ENCODE measurements around the gene SRGAP1. TPM values are rescaled to one million over a fixed set of nuclear protein-coding genes. Genes with fewer than 3 reads are reported as not detected.
"Not testable (repeated sequence)": the region's sequence is repeated elsewhere in the genome, so short reads cannot be mapped to it uniquely, and the experiment has no call there.

Gene SRGAP1
- total RNA-seq, 2 donors from 2014 or later: 0.19 to 1.0 TPM

DNA sequence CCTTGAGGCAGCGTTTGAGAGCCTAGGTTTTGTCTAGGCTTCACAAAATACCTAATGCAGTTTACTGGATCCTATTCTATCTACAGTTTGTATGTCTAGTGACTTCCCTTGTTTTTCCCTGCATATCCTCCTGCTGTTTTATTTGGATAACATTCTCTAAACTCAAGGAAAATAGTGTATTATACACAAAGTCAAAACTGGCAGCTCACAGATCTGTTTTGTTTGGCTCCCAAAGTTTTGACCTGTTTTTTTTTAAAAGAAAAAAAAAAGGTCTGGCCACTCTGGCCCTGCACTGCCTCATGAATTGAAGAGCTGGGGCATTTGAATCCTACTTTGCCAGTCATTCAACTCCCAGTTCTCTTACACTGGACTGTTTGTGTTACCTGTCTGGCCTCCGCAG is 222.3 kb downstream of the SRGAP1 start:
- Mint-ChIP-seq H3K27me3 (peaks cover 5% of the 10 kb centered on the region in 2 donors), H3K4me3 (no peak overlapping the region), H3K9me3 (peaks cover 3% of the 10 kb centered on the region), H3K4me1 (ENCODE audit: low read depth in 2 of 2) (no peaks in the 10 kb centered on the region), H3K27ac (no peak overlapping the region), H3K36me3 (no peaks in the 10 kb centered on the region)
- DNase-seq (ENCODE audit: low spot score) (no peak), ATAC-seq (no peak)

DNA sequence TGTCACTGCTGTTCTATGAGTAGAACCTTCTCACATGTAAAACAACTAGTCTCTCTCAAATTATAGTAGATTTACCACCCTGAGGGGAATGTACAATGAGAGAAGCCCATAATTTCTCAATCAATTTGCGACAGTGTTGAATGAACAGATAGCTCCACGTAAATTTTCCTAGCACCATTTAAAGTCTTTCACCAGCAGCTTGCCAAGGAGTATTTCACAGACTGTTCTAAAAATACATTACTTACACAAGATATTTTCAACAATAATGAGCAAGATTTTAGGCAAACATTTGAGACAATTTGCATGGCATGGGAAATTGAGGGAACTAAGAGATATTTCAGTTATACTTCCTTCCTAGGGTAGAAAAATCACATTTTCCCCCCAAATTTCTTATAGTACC is 226.0 kb downstream of the SRGAP1 start:
- no peaks in the 10 kb centered on the region for H3K4me1 Mint-ChIP-seq (ENCODE audit: low read depth in 2 of 2)
- no peak for DNase-seq (ENCODE audit: low spot score)
- H3K36me3 Mint-ChIP-seq: no peaks in the 10 kb centered on the region
- peaks cover 0 to 3% of the 10 kb centered on the region in 2 donors for H3K27me3 Mint-ChIP-seq
- no peak for ATAC-seq
- H3K9me3 Mint-ChIP-seq: no peaks in the 10 kb centered on the region
- no peak overlapping the region for H3K4me3 Mint-ChIP-seq
- no peak overlapping the region for H3K27ac Mint-ChIP-seq

DNA sequence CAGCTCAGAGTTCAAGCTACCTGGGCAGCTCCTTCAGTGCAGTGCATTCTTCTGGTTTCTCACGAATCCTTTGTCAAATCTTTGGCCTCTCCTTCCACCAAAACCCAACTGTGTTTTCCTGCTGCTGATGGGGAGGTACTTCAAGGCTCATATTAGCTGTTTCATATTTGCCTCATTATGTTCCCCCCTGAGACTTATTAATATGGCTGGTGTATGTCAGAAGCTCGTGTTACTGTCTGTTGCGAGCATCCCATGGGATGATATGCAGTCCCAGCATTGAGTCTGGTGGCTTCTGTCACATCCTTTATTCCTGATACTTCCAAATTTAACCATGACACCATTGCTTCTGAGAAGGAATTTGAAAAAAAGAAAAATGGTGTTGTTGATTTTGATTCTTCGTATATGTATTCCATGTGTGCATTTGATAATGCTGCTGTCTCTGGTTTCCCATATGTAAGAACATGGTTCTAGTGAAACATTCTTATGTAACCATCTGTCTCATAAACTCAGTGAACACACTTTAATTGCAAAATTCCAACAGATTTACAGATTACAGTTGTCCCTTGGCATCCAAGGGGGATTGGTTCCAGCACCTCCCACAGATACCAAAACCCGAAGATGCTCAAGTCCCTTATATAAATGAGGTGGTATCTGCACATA is 228.5 kb downstream of the SRGAP1 start:
- H3K36me3 Mint-ChIP-seq: no peaks in the 10 kb centered on the region
- H3K27me3 Mint-ChIP-seq: peaks cover 0 to 6% of the 10 kb centered on the region in 2 donors
- DNase-seq (ENCODE audit: low spot score) (no peak), ATAC-seq (no peak)
- peaks cover 5% of the 10 kb centered on the region for H3K9me3 Mint-ChIP-seq
- no peak overlapping the region for H3K27ac Mint-ChIP-seq
- H3K4me1 Mint-ChIP-seq (ENCODE audit: low read depth in 2 of 2): no peaks in the 10 kb centered on the region
- no peak overlapping the region for H3K4me3 Mint-ChIP-seq

DNA sequence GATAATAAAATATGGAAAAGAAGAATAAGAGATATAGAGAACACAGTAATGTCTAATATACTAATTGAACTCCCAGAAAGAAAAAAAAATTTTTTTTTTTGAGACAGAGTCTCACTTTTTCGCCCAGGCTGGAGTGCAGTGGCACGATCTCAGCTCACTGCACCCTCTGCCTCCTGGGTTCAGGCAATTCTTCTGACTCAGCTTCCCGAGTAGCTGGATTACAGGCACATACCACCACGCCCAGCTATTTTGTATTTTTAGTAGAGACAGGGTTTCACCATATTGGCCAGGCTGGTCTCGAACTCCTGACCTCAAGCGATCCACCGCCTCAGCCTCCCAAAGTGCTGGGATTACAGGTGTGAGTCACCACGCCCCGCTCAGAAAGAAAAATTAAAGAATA is 232.1 kb downstream of the SRGAP1 start:
- H3K27ac Mint-ChIP-seq; H3K27me3 Mint-ChIP-seq; ATAC-seq; DNase-seq (ENCODE audit: low spot score); H3K36me3 Mint-ChIP-seq; H3K4me3 Mint-ChIP-seq; H3K4me1 Mint-ChIP-seq (ENCODE audit: low read depth in 2 of 2); H3K9me3 Mint-ChIP-seq: not testable (repeated sequence)

DNA sequence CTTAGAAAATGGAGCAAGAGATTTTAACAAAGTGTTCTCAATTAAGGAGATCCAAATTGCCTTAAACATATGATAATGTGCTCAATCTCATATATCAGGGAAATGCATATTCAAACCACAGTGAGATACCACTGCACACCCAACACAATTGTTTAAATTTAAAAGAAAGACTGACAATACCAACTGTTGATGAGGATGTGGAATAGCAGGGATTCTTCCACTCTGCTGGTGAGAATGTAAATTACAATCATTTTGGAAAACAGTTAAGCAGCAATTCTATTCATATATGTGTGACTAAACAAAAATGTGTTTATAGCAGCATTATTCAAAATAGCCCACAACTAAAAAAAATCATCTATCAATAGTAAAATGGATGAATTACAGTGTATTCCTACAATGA is 233.4 kb downstream of the SRGAP1 start:
- no peaks in the 10 kb centered on the region for H3K36me3 Mint-ChIP-seq
- no peak overlapping the region for H3K4me3 Mint-ChIP-seq
- ATAC-seq (no peak), DNase-seq (ENCODE audit: low spot score) (no peak)
- no peak overlapping the region for H3K27ac Mint-ChIP-seq
- no peaks in the 10 kb centered on the region for H3K4me1 Mint-ChIP-seq (ENCODE audit: low read depth in 2 of 2)
- peaks cover 5% of the 10 kb centered on the region for H3K9me3 Mint-ChIP-seq
- peaks cover 0 to 6% of the 10 kb centered on the region in 2 donors for H3K27me3 Mint-ChIP-seq

DNA sequence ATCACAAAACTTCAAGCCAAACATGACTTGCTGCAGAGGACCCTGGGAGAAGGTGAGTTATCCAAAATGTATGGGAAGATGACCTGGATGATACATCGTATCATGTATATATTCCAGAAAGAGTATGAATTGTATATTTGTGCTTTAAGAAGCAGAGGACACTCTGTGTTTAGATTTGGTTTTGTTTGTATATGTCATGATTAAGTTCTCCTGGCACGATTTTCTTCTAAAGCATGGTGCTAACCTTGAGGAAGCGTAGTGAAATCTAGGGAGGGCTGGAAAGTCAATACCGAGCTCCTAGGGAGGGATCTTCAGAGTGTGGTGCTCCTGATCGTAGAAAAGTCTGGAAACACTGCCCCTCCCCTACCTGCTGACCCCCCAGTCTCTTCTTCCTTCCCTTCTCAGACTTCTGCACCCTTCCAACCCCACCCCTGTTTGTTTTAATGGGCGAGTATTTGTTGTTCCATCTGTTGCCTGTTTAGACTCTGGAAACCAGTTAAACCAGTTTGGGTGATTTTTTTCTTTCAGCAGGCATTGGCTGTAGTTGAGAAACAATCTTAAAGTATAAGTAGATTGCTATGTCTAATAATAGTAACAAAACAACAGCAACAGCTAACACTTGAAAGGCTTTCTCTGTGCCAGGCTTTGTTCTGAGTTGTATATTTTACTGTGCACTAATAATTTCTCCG is 236.0 kb downstream of the SRGAP1 start:
- DNase-seq (ENCODE audit: low spot score) (no peak), ATAC-seq (no peak)
- Mint-ChIP-seq H3K27ac (no peak overlapping the region), H3K27me3 (peaks cover 0 to 6% of the 10 kb centered on the region in 2 donors), H3K36me3 (no peaks in the 10 kb centered on the region), H3K9me3 (peaks cover 5% of the 10 kb centered on the region), H3K4me3 (no peak overlapping the region), H3K4me1 (ENCODE audit: low read depth in 2 of 2) (no peaks in the 10 kb centered on the region)

DNA sequence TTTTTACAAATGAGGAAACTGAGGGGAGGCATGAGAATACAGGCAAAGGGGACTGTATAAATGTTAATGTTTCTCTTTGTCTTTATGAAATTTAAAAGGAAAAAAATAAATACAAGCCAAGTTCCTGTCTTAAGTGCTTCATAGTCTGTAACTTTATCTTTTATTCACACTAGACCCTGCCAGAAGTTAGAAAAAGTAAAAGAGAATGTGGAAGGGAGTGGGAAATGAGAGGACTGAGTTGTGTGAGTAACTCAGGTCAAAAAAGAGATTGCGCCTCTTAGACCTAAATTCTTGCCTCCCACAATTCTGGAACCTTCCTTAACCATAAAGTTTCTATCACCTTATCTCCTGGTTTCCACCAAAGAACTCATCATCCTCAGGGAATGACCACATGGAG is 236.5 kb downstream of the SRGAP1 start:
- Mint-ChIP-seq H3K4me3 (no peak overlapping the region), H3K9me3 (peaks cover 4% of the 10 kb centered on the region), H3K4me1 (ENCODE audit: low read depth in 2 of 2) (no peaks in the 10 kb centered on the region), H3K27ac (no peak overlapping the region), H3K27me3 (peaks cover 0 to 5% of the 10 kb centered on the region in 2 donors), H3K36me3 (no peaks in the 10 kb centered on the region)
- no peak for ATAC-seq
- no peak for DNase-seq (ENCODE audit: low spot score)

DNA sequence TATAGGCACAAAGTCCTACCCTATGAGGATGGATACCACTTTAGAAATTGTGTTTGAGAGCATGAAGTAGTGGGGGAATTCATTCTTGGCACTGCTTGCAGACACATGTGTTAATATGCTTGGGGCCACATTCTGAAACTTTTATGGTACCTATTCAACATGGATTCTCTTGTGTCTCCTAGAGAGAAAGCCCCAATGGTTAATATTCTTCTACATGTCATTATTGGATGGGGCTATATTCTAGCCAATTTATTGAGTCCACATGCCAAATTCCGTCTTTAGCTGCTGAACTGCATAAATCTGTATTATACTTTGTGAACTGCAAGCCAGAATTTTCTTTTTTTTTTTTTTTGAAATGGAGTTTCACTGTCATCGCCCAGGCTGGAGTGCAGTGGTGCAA is 237.6 kb downstream of the SRGAP1 start:
- ATAC-seq (no peak), DNase-seq (ENCODE audit: low spot score) (no peak)
- no peaks in the 10 kb centered on the region for H3K27me3 Mint-ChIP-seq
- H3K4me1 Mint-ChIP-seq (ENCODE audit: low read depth in 2 of 2): no peaks in the 10 kb centered on the region
- H3K27ac Mint-ChIP-seq: no peak overlapping the region
- no peaks in the 10 kb centered on the region for H3K9me3 Mint-ChIP-seq
- H3K36me3 Mint-ChIP-seq: no peaks in the 10 kb centered on the region
- no peak overlapping the region for H3K4me3 Mint-ChIP-seq

DNA sequence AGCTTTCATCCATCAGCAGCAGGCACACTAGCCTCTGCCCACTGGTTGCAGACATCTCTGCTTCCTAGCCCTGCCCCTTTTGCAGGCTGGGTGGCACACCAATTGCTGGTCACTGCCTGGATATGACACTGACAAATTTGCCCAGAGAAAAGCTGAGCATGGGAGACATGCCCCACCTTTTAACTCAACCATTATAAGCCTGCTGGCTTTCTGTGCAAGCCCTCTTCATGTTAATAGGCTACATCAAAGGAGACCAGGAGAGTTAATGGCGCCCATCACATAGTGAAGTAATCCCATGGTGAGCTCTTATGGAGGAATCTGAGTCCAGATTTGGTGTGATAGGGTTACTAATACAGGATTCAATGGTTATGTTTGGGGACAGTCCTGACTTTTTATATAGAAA is 238.4 kb downstream of the SRGAP1 start:
- Mint-ChIP-seq H3K4me1 (ENCODE audit: low read depth in 2 of 2) (no peaks in the 10 kb centered on the region), H3K4me3 (no peak overlapping the region)
- peak in 1 of 2 donors; percentile 28 for ATAC-seq

DNA sequence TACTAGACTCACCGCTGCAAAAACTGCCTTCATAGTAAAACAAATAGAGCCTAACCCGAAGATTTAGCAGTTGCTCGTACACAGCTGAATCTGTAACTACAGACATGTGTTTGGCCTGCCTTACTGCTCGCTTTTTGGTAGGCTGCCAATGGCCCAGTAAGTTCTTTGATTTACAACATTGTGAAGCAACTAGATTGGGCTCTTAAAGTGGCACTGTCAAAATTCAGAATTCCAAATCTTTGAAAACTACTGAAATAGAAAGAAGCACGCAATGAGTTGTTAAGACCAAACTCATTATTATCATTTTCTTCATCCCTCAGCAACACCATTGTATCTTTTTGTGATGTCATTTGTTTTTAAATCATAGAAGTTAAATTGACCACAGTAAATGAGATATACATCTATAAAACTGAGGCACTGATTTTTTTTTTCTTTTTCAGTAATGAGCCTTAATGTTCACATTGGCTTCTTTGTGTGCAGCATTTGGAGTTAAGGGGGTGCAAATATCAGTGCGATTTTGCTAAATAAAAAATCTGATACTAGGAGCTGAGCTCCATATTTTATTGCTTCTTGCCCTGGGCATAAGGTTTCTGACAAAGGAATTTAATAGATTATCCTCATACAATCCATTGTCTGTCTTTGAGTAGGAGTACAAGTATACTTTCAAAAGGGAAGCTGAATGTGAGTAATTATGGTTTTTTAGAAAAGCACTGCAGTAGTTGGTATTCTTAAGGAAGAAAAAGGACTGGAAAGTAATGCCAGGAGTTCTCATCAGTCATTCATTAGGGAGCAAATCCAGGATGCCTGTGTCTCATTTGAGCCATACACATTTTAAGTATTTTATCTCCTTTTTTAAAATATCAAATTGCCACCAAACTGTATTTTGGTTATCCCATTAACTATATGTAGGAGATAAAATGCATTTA is 239.0 kb downstream of the SRGAP1 start:
- no peak for DNase-seq (ENCODE audit: low spot score)
- Mint-ChIP-seq H3K27me3 (no peaks in the 10 kb centered on the region), H3K4me1 (ENCODE audit: low read depth in 2 of 2) (no peaks in the 10 kb centered on the region), H3K4me3 (no peak overlapping the region), H3K36me3 (no peaks in the 10 kb centered on the region), H3K9me3 (no peaks in the 10 kb centered on the region), H3K27ac (no peak overlapping the region)
- ATAC-seq: no peak

More for the DNA sequence above, 238.4 kb downstream of the SRGAP1 start:
- Mint-ChIP-seq H3K27ac (no peak overlapping the region), H3K36me3 (no peaks in the 10 kb centered on the region), H3K27me3 (no peaks in the 10 kb centered on the region), H3K9me3 (no peaks in the 10 kb centered on the region)
- DNase-seq (ENCODE audit: low spot score): no peak

DNA sequence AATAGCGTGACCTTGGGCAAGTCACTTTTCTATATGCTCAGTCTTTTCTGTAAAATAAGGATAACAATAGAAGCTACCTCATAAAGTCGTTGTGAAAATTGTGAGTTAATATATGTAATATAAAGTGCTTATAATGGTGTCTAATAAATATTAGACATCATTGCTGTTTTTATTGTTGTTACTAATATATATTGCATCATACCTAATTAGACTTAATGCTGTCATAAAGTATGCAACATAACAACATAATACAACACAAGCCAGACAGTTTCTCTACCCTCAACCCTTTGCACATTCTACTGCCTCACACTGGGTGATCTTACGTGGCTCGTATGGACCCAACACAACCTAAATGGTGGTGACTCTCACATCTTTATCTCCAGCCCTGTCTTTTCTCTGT is 240.7 kb downstream of the SRGAP1 start:
- no peaks in the 10 kb centered on the region for H3K9me3 Mint-ChIP-seq
- H3K27me3 Mint-ChIP-seq: peaks cover 0 to 10% of the 10 kb centered on the region in 2 donors
- H3K36me3 Mint-ChIP-seq: no peaks in the 10 kb centered on the region
- no peak overlapping the region for H3K4me3 Mint-ChIP-seq
- DNase-seq (ENCODE audit: low spot score) (no peak), ATAC-seq (no peak)
- no peak overlapping the region for H3K27ac Mint-ChIP-seq
- H3K4me1 Mint-ChIP-seq (ENCODE audit: low read depth in 2 of 2): no peaks in the 10 kb centered on the region

DNA sequence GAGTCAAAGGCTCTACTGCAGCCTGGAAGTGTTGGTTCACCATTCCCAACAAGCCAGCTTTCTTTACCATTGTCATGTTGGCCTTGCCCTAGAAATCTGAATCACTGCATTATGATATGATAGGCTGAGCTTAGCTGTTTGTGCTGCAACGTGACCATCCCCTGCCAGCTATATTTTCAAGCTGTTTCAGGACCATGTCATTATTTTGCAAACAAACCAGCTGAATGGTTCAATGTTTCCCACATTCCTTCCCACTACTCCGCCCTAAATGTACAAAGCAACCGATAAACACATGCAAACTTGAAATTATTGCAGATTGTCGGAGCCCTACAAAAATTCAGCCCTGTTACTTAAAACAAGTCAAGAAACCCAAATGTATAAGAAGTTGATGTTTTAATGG is 241.5 kb downstream of the SRGAP1 start:
- Mint-ChIP-seq H3K4me1 (ENCODE audit: low read depth in 2 of 2) (no peaks in the 10 kb centered on the region), H3K9me3 (no peaks in the 10 kb centered on the region), H3K4me3 (no peak overlapping the region), H3K27me3 (peaks cover 0 to 11% of the 10 kb centered on the region in 2 donors), H3K36me3 (no peaks in the 10 kb centered on the region), H3K27ac (no peak overlapping the region)
- DNase-seq (ENCODE audit: low spot score): no peak
- no peak for ATAC-seq

DNA sequence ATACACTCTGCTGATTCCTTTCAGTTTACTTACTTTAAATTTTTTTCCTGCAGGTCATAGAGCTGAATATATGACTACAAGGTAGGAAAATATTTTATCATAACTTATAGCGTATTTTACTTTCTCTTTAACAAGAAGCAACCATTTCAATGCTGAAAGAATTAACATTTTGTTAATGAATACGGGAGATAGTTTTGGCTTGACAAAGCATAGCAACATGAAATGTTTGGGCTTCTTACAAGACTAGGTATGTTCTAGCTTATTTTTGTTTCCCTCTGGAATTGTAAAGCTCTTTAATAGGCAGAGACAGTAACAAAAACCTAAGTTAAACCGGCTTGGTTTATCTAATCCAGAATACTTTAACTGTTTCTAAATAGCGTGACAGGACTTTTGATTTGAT is 242.4 kb downstream of the SRGAP1 start:
- Mint-ChIP-seq H3K27me3 (peaks cover 0 to 11% of the 10 kb centered on the region in 2 donors), H3K9me3 (no peaks in the 10 kb centered on the region), H3K36me3 (no peaks in the 10 kb centered on the region), H3K4me1 (ENCODE audit: low read depth in 2 of 2) (no peaks in the 10 kb centered on the region), H3K27ac (no peak overlapping the region), H3K4me3 (no peak overlapping the region)
- no peak for DNase-seq (ENCODE audit: low spot score)
- ATAC-seq: no peak

DNA sequence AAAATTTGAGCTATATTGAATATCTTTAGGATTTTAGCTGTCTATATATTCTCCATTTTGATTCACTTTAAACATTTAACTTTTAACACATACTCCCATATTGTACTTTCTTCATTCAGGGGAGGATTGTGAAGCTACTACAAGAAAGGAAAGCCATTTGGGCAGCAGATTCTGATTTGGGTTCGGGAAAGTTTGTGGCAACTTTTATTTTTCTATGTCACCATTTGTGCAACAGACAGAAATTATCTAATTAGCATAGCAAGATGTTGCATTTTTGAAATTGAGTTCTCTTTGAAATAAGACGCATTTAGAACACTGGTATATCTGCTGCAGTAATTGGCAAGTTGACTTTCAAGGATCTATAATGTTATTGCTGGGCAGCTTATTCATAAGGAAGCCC is 243.3 kb downstream of the SRGAP1 start:
- H3K36me3 Mint-ChIP-seq: no peaks in the 10 kb centered on the region
- ATAC-seq: no peak
- no peak for DNase-seq (ENCODE audit: low spot score)
- no peaks in the 10 kb centered on the region for H3K9me3 Mint-ChIP-seq
- H3K4me1 Mint-ChIP-seq (ENCODE audit: low read depth in 2 of 2): no peaks in the 10 kb centered on the region
- H3K4me3 Mint-ChIP-seq: no peak overlapping the region
- H3K27ac Mint-ChIP-seq: no peak overlapping the region
- H3K27me3 Mint-ChIP-seq: peaks cover 0 to 11% of the 10 kb centered on the region in 2 donors
